ENCODE data around the gene CUX1. TPM values are rescaled to one million over a fixed set of nuclear protein-coding genes. Genes with fewer than 3 reads are reported as not detected.

CUX1 gene
- total RNA-seq, 1 experiment from 2014 or later: 47.6 TPM

GRCh38 chr7:101960985-101961708, 143.7 kb downstream of the CUX1 start:
- CTCF ChIA-PET: no interaction called here

GRCh38 chr7:101961811-101962210, 144.4 kb downstream of the CUX1 start:
- no TSS peak for BruUV-seq (replicated peaks)
- H3K4me1 Mint-ChIP-seq (ENCODE audit: insufficient read depth, unreplicated experiment): no peaks in the 10 kb centered on the region
- CTCF ChIA-PET: no interaction called here
- no peak overlapping the region for H3K4me3 Mint-ChIP-seq (ENCODE audit: unreplicated experiment)
- no peak for DNase-seq (ENCODE audit: unreplicated experiment)
- H3K27me3 Mint-ChIP-seq (ENCODE audit: insufficient read depth, unreplicated experiment): no peaks in the 10 kb centered on the region
- no peak overlapping the region for H3K27ac Mint-ChIP-seq (ENCODE audit: low read depth, unreplicated experiment)
- POLR2A ChIA-PET: interaction anchor here (0.7 kb wide), 1 partner anchor 146 kb away, joined by 3 read pairs; no protein-coding TSS in a partner anchor
- H3K36me3 Mint-ChIP-seq (ENCODE audit: insufficient read depth, unreplicated experiment): peaks cover 11% of the 10 kb centered on the region
- intact Hi-C loops (cut with micrococcal nuclease): no loop called here
- H3K9me3 Mint-ChIP-seq (ENCODE audit: unreplicated experiment): no peaks in the 10 kb centered on the region
- no peak for TF ChIP-seq CTCF (IDR thresholded peaks at IDR 0.05; ENCODE audit: unreplicated experiment)

More at GRCh38 chr7:101960985-101961708, 143.7 kb downstream of the CUX1 start:
- no peak for DNase-seq (ENCODE audit: unreplicated experiment)
- BruUV-seq (replicated peaks): no TSS peak
- peaks cover 7% of the 10 kb centered on the region for H3K36me3 Mint-ChIP-seq (ENCODE audit: insufficient read depth, unreplicated experiment)
- H3K9me3 Mint-ChIP-seq (ENCODE audit: unreplicated experiment): no peaks in the 10 kb centered on the region
- H3K27ac Mint-ChIP-seq (ENCODE audit: low read depth, unreplicated experiment): no peak overlapping the region
- no peak for TF ChIP-seq CTCF (IDR thresholded peaks at IDR 0.05; ENCODE audit: unreplicated experiment)
- intact Hi-C loops (cut with micrococcal nuclease): no loop called here
- H3K27me3 Mint-ChIP-seq (ENCODE audit: insufficient read depth, unreplicated experiment): no peaks in the 10 kb centered on the region
- POLR2A ChIA-PET: interaction anchor here (0.6 kb wide), 1 partner anchor 294 kb away, joined by 4 read pairs; no protein-coding TSS in a partner anchor
- no peak overlapping the region for H3K4me3 Mint-ChIP-seq (ENCODE audit: unreplicated experiment)
- H3K4me1 Mint-ChIP-seq (ENCODE audit: insufficient read depth, unreplicated experiment): no peaks in the 10 kb centered on the region

- ChIA-PET POLR2A (interaction anchor here (1.3 kb wide), 1 partner anchor 46 kb away, joined by 4 read pairs; no protein-coding TSS in a partner anchor), CTCF (no interaction called here)
- no peaks in the 10 kb centered on the region for H3K9me3 Mint-ChIP-seq (ENCODE audit: unreplicated experiment)
- BruUV-seq (replicated peaks): no TSS peak
- H3K36me3 Mint-ChIP-seq (ENCODE audit: insufficient read depth, unreplicated experiment): peaks cover 11% of the 10 kb centered on the region
- no peak overlapping the region for H3K27ac Mint-ChIP-seq (ENCODE audit: low read depth, unreplicated experiment)
- H3K4me1 Mint-ChIP-seq (ENCODE audit: insufficient read depth, unreplicated experiment): no peaks in the 10 kb centered on the region
- no peak overlapping the region for H3K4me3 Mint-ChIP-seq (ENCODE audit: unreplicated experiment)
- H3K27me3 Mint-ChIP-seq (ENCODE audit: insufficient read depth, unreplicated experiment): no peaks in the 10 kb centered on the region
- intact Hi-C loops (cut with micrococcal nuclease): no loop called here
- TF ChIP-seq CTCF (IDR thresholded peaks at IDR 0.05; ENCODE audit: unreplicated experiment): no peak
- no peak for DNase-seq (ENCODE audit: unreplicated experiment)
Measured at GRCh38 chr7:101963693-101964092, 146.3 kb downstream of the CUX1 start.

- POLR2A ChIA-PET: interaction anchor here (0.7 to 1.3 kb wide), 2 partner anchors 22 to 45 kb away, joined by 3 to 4 read pairs; no protein-coding TSS in a partner anchor
- Mint-ChIP-seq H3K4me1 (ENCODE audit: insufficient read depth, unreplicated experiment) (no peaks in the 10 kb centered on the region), H3K9me3 (ENCODE audit: unreplicated experiment) (no peaks in the 10 kb centered on the region), H3K27me3 (ENCODE audit: insufficient read depth, unreplicated experiment) (no peaks in the 10 kb centered on the region), H3K36me3 (ENCODE audit: insufficient read depth, unreplicated experiment) (peaks cover 11% of the 10 kb centered on the region), H3K27ac (ENCODE audit: low read depth, unreplicated experiment) (no peak overlapping the region), H3K4me3 (ENCODE audit: unreplicated experiment) (no peak overlapping the region)
- no peak for TF ChIP-seq CTCF (IDR thresholded peaks at IDR 0.05; ENCODE audit: unreplicated experiment)
- no peak for DNase-seq (ENCODE audit: unreplicated experiment)
- intact Hi-C loops (cut with micrococcal nuclease): no loop called here
- BruUV-seq (replicated peaks): no TSS peak
- CTCF ChIA-PET: no interaction called here
Measured at GRCh38 chr7:101964680-101965452, 147.4 kb downstream of the CUX1 start.
